Endothelial cell of umbilical vein (primary cell): ENCODE measurements around the gene DUSP10. TPM values are rescaled to one million over a fixed set of nuclear protein-coding genes. Genes with fewer than 3 reads are reported as not detected.
A peak's percentile ranks its signal among the peaks of the same experiment; 100 is the strongest.

Experiments used
- BruUV-seq: library from RNA; stranded (reverse); fragments of 400-500 nt; replicated peaks from 2 replicates; lab custom pipeline; 2021; lab: Mats Ljungman, UMichigan
- CTCF ChIA-PET: fragments of 300-600, 350-600 bp; sonication (Branson Sonifier 250); formaldehyde crosslinking; loops from one replicate; lab custom pipeline; 2021; ENCODE audit warnings: antibody characterized with exemption, inconsistent platforms; lab: Charles Lee
- POLR2A ChIA-PET: fragments of 300-600, 350-600 bp; sonication (Branson Sonifier 250); formaldehyde crosslinking; loops from one replicate; lab custom pipeline; 2021; ENCODE audit warnings: antibody characterized with exemption, inconsistent platforms; lab: Charles Lee
- DNase-seq: peaks from one replicate; pipeline ENCODE4 v3.0.0-alpha.2; 2011; ENCODE audit warnings: low read depth, low spot score
- FAIRE-seq: peaks from 2 replicates; lab custom pipeline; 2011; peaks lifted over from hg19 to GRCh38; lab: Jason Lieb, UNC
- H2AFZ ChIP-seq: 2 replicates; pipeline ENCODE4 v1.6.0; 2012; ENCODE audit warnings: low read depth, low read length, control low read depth, inconsistent platforms
- H3K27ac ChIP-seq: 2 replicates; pipeline ENCODE4 v1.5.1; 2011; ENCODE audit warnings: low read depth, mild to moderate bottlenecking, control low read depth, low read length, moderate library complexity; ENCODE audit not compliant: insufficient read depth
- H3K27me3 ChIP-seq, 2 experiments: 2 replicates each; pipeline versions ENCODE4 v1.6.0 to v1.6.1; 2011; ENCODE audit warnings: low read length in 2 of 2, mixed read lengths in 1 of 2; ENCODE audit not compliant: control insufficient read depth in 2 of 2, insufficient read depth in 2 of 2
- H3K36me3 ChIP-seq, 2 experiments: 2 replicates in 1 of 2; 3 replicates in 1 of 2; pipeline ENCODE4 v1.5.1; 2011; ENCODE audit warnings: low read length in 2 of 2, mild to moderate bottlenecking in 1 of 2, moderate library complexity in 1 of 2; ENCODE audit not compliant: control insufficient read depth in 2 of 2, insufficient read depth in 2 of 2; ENCODE audit errors: extremely low read depth in 1 of 2
- H3K4me1 ChIP-seq: 3 replicates; pipeline ENCODE4 v1.5.1; 2011; ENCODE audit warnings: mild to moderate bottlenecking, low read length; ENCODE audit not compliant: control insufficient read depth, insufficient read depth; ENCODE audit errors: extremely low read depth
- H3K4me2 ChIP-seq: 2 replicates; pipeline ENCODE4 v1.6.1; 2011; ENCODE audit warnings: low read length, control low read depth, mixed read lengths; ENCODE audit not compliant: insufficient read depth
- H3K4me3 ChIP-seq, 3 experiments: fragments of 200-600 bp in 1 of 3; sonication (generic), shearing (Covaris generic) in 1 of 3; replicated peaks in 1 of 3; 2 replicates each; pipeline ENCODE4 v1.5.1; 2011 to 2016; ENCODE audit warnings: control low read depth in 3 of 3, low read length in 3 of 3, mild to moderate bottlenecking in 2 of 3, inconsistent platforms in 1 of 3, low read depth in 1 of 3, moderate library complexity in 1 of 3; ENCODE audit not compliant: insufficient read depth in 1 of 3
- H3K79me2 ChIP-seq: 2 replicates; pipeline ENCODE4 v1.6.0; 2012; ENCODE audit warnings: low read length, inconsistent platforms; ENCODE audit not compliant: control insufficient read depth, insufficient read depth
- H3K9ac ChIP-seq: replicated peaks from 2 replicates; pipeline ENCODE3; 2011; ENCODE audit warnings: low read length, control low read depth; ENCODE audit not compliant: insufficient read depth; ENCODE audit errors: extremely low read depth
- H3K9me1 ChIP-seq: replicated peaks from 3 replicates; pipeline ENCODE4 v1.6.0; 2011; ENCODE audit warnings: mild to moderate bottlenecking, low read length; ENCODE audit not compliant: control insufficient read depth, insufficient read depth; ENCODE audit errors: extremely low read depth
- H3K9me3 ChIP-seq: replicated peaks from 2 replicates; pipeline ENCODE4 v1.5.1; 2012; ENCODE audit warnings: low read length, inconsistent platforms; ENCODE audit not compliant: control insufficient read depth, insufficient read depth
- H4K20me1 ChIP-seq: replicated peaks from 2 replicates; pipeline ENCODE3; 2011; ENCODE audit warnings: mild to moderate bottlenecking, low read length; ENCODE audit not compliant: control insufficient read depth, insufficient read depth; ENCODE audit errors: extremely low read depth
- CTCF ChIP-seq, 2 donors: IDR thresholded peaks; 1 replicate in 1 of 2; 2 replicates in 1 of 2; pipeline ENCODE4 v1.5.1; 2011; ENCODE audit warnings: low read length in 2 of 2, mild to moderate bottlenecking in 2 of 2, moderate library complexity in 2 of 2, control low read depth in 1 of 2, inconsistent platforms in 1 of 2, low read depth in 1 of 2; ENCODE audit not compliant: insufficient read depth in 1 of 2; ENCODE audit errors: extremely low read depth in 1 of 2
- EZH2 ChIP-seq: IDR thresholded peaks from 2 replicates; pipeline ENCODE4 v1.6.1; 2012; ENCODE audit warnings: borderline replicate concordance, low read depth, mild to moderate bottlenecking, moderate library complexity, low read length, inconsistent platforms; ENCODE audit not compliant: severe bottlenecking
- FOS ChIP-seq: IDR thresholded peaks from 2 replicates; pipeline ENCODE4 v1.6.1; 2011; ENCODE audit warnings: mild to moderate bottlenecking, low read length, moderate library complexity, borderline replicate concordance; ENCODE audit not compliant: insufficient read depth
- dilution Hi-C: fragments of 300-500 bp; cut with MboI; formaldehyde crosslinking; loops from one replicate; pipeline ENCODE4 v1.15.0; 2019; ENCODE audit warnings: low sequenced_read_pairs; ENCODE audit not compliant: extremely low pct_ligation_motif_present
- intact Hi-C: fragments of 100-400 bp; cut with micrococcal nuclease; formaldehyde crosslinking; loops from one replicate; pipeline ENCODE4 v1.10.0; 2022
- polyA plus RNA-seq, 4 experiments: library from polyadenylated mRNA; depleted of rRNA in 3 of 4; stranded (reverse) in 3 of 4; unstranded in 1 of 4; fragments of >200 nt; gene quantifications; 2 replicates each; pipeline versions ENCODE4 v1.2.1 to v1.2.3, GENCODE V29; 2011 to 2012; ENCODE audit warnings: missing spikeins in 1 of 4
- total RNA-seq: library from RNA; stranded (reverse); gene quantifications from 2 replicates; pipeline ENCODE4 v1.2.3, GENCODE V29; 2021

The DUSP10 gene
- total and polyA plus RNA-seq, 2 donors (not counting 3 experiments of a cell fraction or from before 2014, with no cell fraction given): 1.6 to 1.9 TPM

DNA sequence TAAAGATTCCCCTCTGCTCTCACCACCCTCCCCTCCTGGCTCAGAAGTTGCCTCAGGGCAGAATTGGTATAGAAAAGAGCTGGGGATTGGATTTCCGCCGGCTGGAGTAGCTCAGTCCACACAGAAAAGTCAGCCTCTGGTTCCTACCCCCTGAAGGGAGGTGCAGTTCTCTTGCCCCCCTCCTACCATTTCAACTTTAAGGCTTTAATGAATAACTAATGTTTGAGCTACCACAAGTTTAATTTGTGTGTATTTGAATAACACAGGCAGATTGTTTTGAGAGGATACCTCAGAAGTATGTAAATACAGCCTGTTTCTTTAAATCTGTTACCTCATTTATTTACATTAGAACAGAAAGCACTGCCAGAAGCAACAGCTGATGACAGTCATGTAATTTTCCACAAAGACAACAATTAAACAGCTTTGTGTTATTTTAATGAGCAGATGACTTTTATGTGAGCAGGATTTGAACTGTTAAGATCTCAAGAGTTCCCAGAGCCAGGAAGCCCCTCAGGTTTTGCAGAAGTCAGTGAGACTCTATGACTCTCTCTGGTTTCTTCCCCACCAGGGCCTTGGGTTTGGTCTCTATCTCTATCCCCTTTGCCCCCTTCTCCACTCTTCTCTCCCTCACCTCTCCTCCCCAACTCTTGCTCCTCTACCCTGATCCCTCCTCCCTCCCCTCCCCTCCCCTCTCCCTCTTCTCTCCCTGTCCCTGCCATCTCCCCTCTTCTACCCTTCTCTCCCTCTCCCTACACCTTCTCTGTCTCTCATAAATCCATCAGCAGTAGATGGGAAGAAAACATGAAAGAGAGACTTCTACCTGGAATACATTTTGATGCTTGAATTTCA is 26.3 kb downstream of the DUSP10 start:
- Histone ChIP-seq H3K9me3 (no peaks in the 10 kb centered on the region), H3K9me1 (no peaks in the 10 kb centered on the region), H2AFZ (no peak overlapping the region), H3K4me2 (no peak overlapping the region), H3K27ac (no peak overlapping the region), H3K79me2 (no peaks in the 10 kb centered on the region), H3K9ac (no peak overlapping the region), H4K20me1 (no peaks in the 10 kb centered on the region), H3K27me3 (peaks cover 0 to 1% of the 10 kb centered on the region in 2 experiments), H3K4me1 (no peaks in the 10 kb centered on the region), H3K36me3 (no peaks in the 10 kb centered on the region), H3K4me3 (no peak overlapping the region)
- ChIA-PET CTCF (interaction anchor here (0.6 to 1.2 kb wide), 2 partner anchors 15 to 26 kb away, joined by 3 read pairs; no protein-coding TSS in a partner anchor), POLR2A (no interaction called here)
- DNase-seq (peak; percentile 56), FAIRE-seq (peak; percentile 49)
- intact Hi-C loops: no loop called here
- no TSS peak for BruUV-seq
- no peak for TF ChIP-seq FOS
- TF ChIP-seq CTCF (IDR thresholded peaks at IDR 0.05; ENCODE audit: extremely low read depth in 1 of 2, insufficient read depth in 1 of 2, low read depth in 1 of 2, low read length in 2 of 2): no peak
- no peak for TF ChIP-seq EZH2
- dilution Hi-C loops: no loop called here
